Cardiac muscle cell (in vitro differentiated cells and primary cell): Measurements from ENCODE around the gene SERPINF2. TPM values are rescaled to one million over a fixed set of nuclear protein-coding genes. Genes with fewer than 3 reads are reported as not detected.
"Not testable (repeated sequence)": the region's sequence is repeated elsewhere in the genome, so short reads cannot be mapped to it uniquely, and the experiment has no call there.

Experiments used
- DNase-seq, 2 donors: peaks; one replicate each; pipeline versions ENCODE4 v3.0.0 to v3.0.0-alpha.2; 2010 to 2017; ENCODE audit warnings: low read depth in 1 of 2, low spot score in 1 of 2
- H3K27ac ChIP-seq: fragments of 200-600 bp; sonication (generic); 2 replicates; pipeline ENCODE4 v1.5.1; 2016
- H3K27me3 ChIP-seq: fragments of 200-600 bp; sonication (generic); 2 replicates; pipeline ENCODE4 v1.6.0; 2016; ENCODE audit warnings: control low read depth
- H3K36me3 ChIP-seq: fragments of 200-600 bp; sonication (generic); 2 replicates; pipeline ENCODE4 v1.5.1; 2016; ENCODE audit warnings: control low read depth
- H3K4me1 ChIP-seq: fragments of 200-600 bp; sonication (generic); 2 replicates; pipeline ENCODE4 v1.8.1; 2017; ENCODE audit warnings: low read depth, mild to moderate bottlenecking, mixed run types
- H3K4me3 ChIP-seq: fragments of 200-600 bp; sonication (generic); 2 replicates; pipeline ENCODE4 v1.5.1; 2016; ENCODE audit warnings: mild to moderate bottlenecking
- H3K9me3 ChIP-seq: fragments of 200-600 bp; sonication (generic); 2 replicates; pipeline ENCODE4 v1.5.1; 2017; ENCODE audit warnings: low read depth, mild to moderate bottlenecking, control low read depth
- polyA plus RNA-seq: library from polyadenylated mRNA; unstranded; fragments of >200 nt; fragmentation: Nextera tagmentation; extraction: Ambion mirVana; gene quantifications from 2 replicates; pipeline ENCODE4 v1.2.1, GENCODE V29; 2016
- total RNA-seq: library from RNA; depleted of rRNA; stranded (reverse); fragments of >200 nt; gene quantifications from 2 replicates; pipeline ENCODE4 v1.2.3, GENCODE V29; 2016
- TF ChIP-seq, protein P1 (sequence below): IDR thresholded peaks from 2 replicates; pipeline ENCODE4 v1.5.1; 2012; ENCODE audit warnings: low read depth, mild to moderate bottlenecking, low read length

SERPINF2 gene
- total and polyA plus RNA-seq, 2 experiments from 2014 or later = 2.2 TPM; not detected in 1

DNA sequence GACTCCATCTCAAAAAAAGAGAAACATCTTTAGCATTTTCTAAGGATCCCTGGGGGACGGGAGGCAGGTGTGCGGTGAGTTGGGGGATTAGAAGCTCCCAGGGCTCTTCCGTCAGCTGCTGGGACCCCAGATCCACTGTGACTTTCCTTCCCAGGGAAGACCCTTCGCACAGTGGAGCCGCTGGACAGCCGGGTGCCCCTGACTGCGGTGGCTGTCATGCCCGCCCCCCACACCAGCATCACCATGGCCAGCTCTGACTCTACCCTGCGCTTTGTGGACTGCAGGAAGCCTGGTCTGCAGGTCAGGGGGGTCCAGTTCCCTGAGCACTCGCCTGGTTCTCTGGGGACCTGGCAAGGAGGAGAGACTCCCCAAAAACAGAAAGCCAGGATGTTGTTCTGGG is 7.3 kb upstream of the SERPINF2 start:
- H3K27me3 ChIP-seq = no peaks in the 10 kb centered on the region
- H3K4me1 ChIP-seq = peaks cover 7% of the 10 kb centered on the region
- no peak for DNase-seq
- TF ChIP-seq, protein P1, sequence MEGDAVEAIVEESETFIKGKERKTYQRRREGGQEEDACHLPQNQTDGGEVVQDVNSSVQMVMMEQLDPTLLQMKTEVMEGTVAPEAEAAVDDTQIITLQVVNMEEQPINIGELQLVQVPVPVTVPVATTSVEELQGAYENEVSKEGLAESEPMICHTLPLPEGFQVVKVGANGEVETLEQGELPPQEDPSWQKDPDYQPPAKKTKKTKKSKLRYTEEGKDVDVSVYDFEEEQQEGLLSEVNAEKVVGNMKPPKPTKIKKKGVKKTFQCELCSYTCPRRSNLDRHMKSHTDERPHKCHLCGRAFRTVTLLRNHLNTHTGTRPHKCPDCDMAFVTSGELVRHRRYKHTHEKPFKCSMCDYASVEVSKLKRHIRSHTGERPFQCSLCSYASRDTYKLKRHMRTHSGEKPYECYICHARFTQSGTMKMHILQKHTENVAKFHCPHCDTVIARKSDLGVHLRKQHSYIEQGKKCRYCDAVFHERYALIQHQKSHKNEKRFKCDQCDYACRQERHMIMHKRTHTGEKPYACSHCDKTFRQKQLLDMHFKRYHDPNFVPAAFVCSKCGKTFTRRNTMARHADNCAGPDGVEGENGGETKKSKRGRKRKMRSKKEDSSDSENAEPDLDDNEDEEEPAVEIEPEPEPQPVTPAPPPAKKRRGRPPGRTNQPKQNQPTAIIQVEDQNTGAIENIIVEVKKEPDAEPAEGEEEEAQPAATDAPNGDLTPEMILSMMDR = no peak
- H3K9me3 ChIP-seq = no peaks in the 10 kb centered on the region
- H3K27ac ChIP-seq = peak overlapping the region; percentile 88
- no peak overlapping the region for H3K4me3 ChIP-seq
- H3K36me3 ChIP-seq = no peaks in the 10 kb centered on the region

DNA sequence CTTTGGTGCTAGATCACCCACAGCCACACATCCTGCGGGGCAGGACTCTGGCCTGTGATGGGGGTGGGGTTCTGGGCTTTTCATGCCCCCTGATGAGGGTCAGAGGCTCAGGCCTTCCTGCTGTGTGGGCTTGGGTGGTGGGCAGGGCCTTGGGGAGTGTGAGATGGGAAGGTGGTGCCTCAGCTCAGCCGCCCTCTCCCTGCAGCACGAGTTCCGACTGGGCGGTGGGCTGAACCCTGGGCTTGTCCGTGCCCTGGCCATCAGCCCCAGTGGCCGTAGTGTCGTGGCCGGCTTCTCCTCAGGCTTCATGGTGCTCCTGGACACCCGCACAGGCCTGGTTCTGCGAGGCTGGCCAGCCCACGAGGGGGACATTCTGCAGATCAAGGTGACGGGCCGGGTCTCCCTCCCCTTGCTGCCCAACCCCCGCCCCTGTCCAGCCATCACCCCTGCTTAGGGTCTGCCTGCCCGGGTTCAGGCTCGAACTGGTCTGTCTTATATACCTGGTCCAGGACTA is 6.8 kb upstream of the SERPINF2 start:
- Histone ChIP-seq H3K4me3 (no peak overlapping the region), H3K27me3 (no peaks in the 10 kb centered on the region), H3K4me1 (peaks cover 7% of the 10 kb centered on the region), H3K9me3 (no peaks in the 10 kb centered on the region), H3K36me3 (no peaks in the 10 kb centered on the region), H3K27ac (peak overlapping the region; percentile 88)
- DNase-seq = no peak
- TF ChIP-seq, protein P1 = no peak

DNA sequence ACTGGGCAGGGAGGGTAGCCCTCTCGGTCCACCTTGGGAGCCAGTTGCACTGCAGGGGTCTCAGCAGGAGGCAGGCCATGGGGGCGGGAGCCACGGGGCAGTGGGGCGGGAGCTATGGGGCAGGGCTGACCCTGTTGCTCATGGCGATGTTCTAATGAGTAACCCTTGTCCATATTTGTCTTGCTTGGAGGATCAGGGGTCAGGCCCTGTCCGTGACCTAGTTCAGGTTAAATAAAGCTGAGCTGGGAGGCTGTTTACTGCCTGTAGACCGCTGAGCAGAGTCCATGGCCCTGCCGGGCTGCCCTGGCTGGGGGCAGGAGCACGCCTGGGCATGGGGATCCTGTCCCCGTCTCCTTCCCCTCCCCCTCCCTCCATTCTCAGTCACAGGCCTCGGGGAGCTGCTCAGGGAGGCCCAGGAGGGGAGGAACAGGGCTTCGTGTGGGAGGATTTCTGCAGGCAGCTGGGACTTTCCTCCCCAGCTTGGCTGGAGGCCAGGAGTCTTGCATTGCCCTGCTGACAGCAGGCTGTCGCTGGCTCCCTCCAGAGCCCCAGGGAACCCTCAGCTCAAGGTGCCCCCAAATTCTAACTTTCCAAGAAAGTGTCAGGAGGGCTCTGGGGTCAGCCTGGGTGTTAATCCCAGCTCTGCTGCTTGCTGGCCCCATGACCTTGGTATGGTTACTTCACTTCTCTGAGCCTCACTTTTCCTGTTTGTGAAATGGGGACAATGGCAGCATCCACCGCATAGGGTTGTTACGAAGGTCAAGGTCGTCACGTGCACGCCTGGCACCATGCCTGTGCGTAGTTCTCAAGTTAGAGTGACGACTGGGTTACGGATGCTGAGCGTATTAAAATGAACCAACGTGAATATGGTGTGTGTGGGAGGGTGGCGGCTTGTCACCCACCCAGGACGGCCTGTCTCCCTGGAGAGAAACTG is 6.1 kb upstream of the SERPINF2 start:
- Histone ChIP-seq H3K9me3 (no peaks in the 10 kb centered on the region), H3K4me3 (no peak overlapping the region), H3K36me3 (no peaks in the 10 kb centered on the region), H3K27me3 (no peaks in the 10 kb centered on the region), H3K4me1 (peaks cover 7% of the 10 kb centered on the region), H3K27ac (peak overlapping the region; percentile 88)
- peak in 1 of 2 donors; percentile 93 for DNase-seq
- TF ChIP-seq, protein P1 = no peak

DNA sequence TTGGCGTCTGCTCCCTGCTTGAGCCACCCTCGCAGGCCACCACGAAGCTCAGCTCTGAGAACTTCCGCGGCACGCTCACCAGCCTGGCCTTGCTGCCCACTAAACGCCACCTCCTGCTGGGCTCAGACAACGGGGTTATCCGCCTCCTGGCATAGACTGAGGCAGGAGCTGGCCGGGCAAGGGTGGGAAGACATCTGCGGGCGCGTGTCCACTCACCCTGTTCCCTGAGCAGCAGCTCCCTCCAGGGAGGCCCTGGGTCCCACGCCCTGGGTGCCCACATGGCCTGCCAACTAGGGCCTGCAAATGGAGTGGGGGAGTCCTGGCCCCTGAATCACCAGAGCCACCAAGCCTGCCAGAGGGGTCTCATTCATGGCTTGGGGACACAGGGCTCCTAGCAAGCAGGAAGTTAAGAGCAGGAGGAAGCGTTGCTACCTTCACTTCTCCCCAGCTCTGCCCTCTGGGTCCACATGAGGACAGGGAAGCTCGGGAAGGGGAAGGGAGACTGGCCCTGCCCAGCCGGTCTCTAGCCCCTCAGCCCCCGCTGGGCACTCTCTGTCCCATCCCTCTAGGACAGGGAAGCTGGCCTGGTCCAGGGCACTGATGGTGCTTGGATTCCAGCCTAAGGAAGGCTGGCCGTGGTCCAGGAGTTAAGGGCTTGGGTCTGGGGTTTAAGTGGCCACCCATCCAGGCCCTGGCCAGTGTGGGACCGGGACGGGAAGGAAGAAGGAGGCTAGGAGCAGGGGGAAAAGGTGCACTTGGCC is 5.0 kb upstream of the SERPINF2 start:
- Histone ChIP-seq H3K27me3 (no peaks in the 10 kb centered on the region), H3K36me3 (no peaks in the 10 kb centered on the region), H3K9me3 (no peaks in the 10 kb centered on the region), H3K27ac (no peak overlapping the region), H3K4me3 (no peak overlapping the region), H3K4me1 (peaks cover 7% of the 10 kb centered on the region)
- TF ChIP-seq, protein P1 = no peak
- no peak for DNase-seq

DNA sequence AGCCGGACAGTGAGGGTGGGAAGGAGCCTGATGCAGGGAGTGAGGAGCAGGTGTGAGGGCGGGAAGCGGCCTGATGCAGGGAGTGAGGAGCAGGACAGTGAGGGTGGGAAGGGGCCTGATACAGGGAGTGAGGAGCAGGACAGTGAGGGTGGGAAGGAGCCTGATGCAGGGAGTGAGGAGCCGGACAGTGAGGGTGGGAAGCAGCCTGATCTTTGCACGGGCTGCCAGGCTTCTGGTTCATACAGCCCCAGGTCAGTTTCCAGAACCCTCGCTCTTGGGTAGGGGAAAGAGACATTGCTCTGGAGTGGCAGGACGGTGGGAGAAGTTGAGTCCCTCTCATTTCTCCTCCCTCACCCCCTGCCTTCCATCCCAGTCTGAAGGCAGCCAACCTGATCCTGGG is 772 bp upstream of the SERPINF2 start:
- not testable (repeated sequence) for H3K9me3 ChIP-seq, H3K27me3 ChIP-seq, H3K4me1 ChIP-seq, H3K4me3 ChIP-seq, H3K27ac ChIP-seq, DNase-seq, H3K36me3 ChIP-seq
